ENCODE data around the gene IQGAP3. TPM values are rescaled to one million over a fixed set of nuclear protein-coding genes. Genes with fewer than 3 reads are reported as not detected.

IQGAP3 gene
- total RNA-seq, 1 experiment from 2014 or later: 25.6 TPM

- intact Hi-C loops (cut with micrococcal nuclease; ENCODE audit: unreplicated experiment) (no loop called here), in situ Hi-C loops (cut with HindIII; ENCODE audit: low pct_unique_long_range_greater_than_20kb, low sequenced_read_pairs) (no loop called here)
- TF ChIP-seq SIN3A (IDR thresholded peaks at IDR 0.05; ENCODE audit: borderline replicate concordance, insufficient read depth, low read depth, low read length) (no peak), TCF7L2 (IDR thresholded peaks at IDR 0.05; ENCODE audit: low read depth, low read length) (no peak)
- Histone ChIP-seq H3K27ac (ENCODE audit: low read length) (no peak overlapping the region), H3K36me3 (ENCODE audit: control insufficient read depth, insufficient read depth, low read length) (peaks cover 8% of the 10 kb centered on the region; the same call in 1 of the 2 replicates), H3K27me3 (ENCODE audit: control insufficient read depth, insufficient read depth, low read length) (no peaks in the 10 kb centered on the region), H3K4me3 (ENCODE audit: low read depth in 2 of 2, low read length in 2 of 2) (no peak overlapping the region), H3K4me1 (ENCODE audit: control insufficient read depth, insufficient read depth, low read length) (no peaks in the 10 kb centered on the region), H3K9me3 (ENCODE audit: control insufficient read depth, insufficient read depth, low read depth, low read length) (no peaks in the 10 kb centered on the region)
- POLR2A ChIA-PET: no interaction called here
- DNase-seq (ENCODE audit: low read depth, low spot score) (no peak), ATAC-seq (no peak)
- BruUV-seq (replicated peaks): no TSS peak
- CTCF ChIA-PET: no interaction called here
Observed at GRCh38 chr1:156565519-156565918, 6.8 kb downstream of the IQGAP3 start.

GRCh38 chr1:156560585-156561163, 11.7 kb downstream of the IQGAP3 start:
- ChIA-PET CTCF (no interaction called here), POLR2A (no interaction called here)
- no TSS peak for BruUV-seq (replicated peaks)
- Histone ChIP-seq H3K36me3 (ENCODE audit: control insufficient read depth, insufficient read depth, low read length) (no peaks in the 10 kb centered on the region), H3K9me3 (ENCODE audit: control insufficient read depth, insufficient read depth, low read depth, low read length) (no peaks in the 10 kb centered on the region), H3K27ac (ENCODE audit: low read length) (no peak overlapping the region), H3K4me1 (ENCODE audit: control insufficient read depth, insufficient read depth, low read length) (no peaks in the 10 kb centered on the region), H3K27me3 (ENCODE audit: control insufficient read depth, insufficient read depth, low read length) (no peaks in the 10 kb centered on the region), H3K4me3 (ENCODE audit: low read depth in 2 of 2, low read length in 2 of 2) (no peak overlapping the region)
- TF ChIP-seq REST (IDR thresholded peaks at IDR 0.05; ENCODE audit: insufficient read depth in 1 of 2, low read depth in 2 of 2, low read length in 1 of 2) (no peak), TCF7L2 (IDR thresholded peaks at IDR 0.05; ENCODE audit: low read depth, low read length) (no peak), POLR2AphosphoS5 (IDR thresholded peaks at IDR 0.05; ENCODE audit: low read depth, low read length) (no peak), SIN3A (IDR thresholded peaks at IDR 0.05; ENCODE audit: borderline replicate concordance, insufficient read depth, low read depth, low read length) (no peak), CTCF (IDR thresholded peaks at IDR 0.05) (no peak)
- in situ Hi-C loops (cut with HindIII; ENCODE audit: low pct_unique_long_range_greater_than_20kb, low sequenced_read_pairs): no loop called here
- ATAC-seq (no peak), DNase-seq (ENCODE audit: low read depth, low spot score) (no peak)
- intact Hi-C loops (cut with micrococcal nuclease; ENCODE audit: unreplicated experiment): no loop called here

GRCh38 chr1:156559797-156560385, 12.5 kb downstream of the IQGAP3 start:
- no peaks in the 10 kb centered on the region for H3K9me3 ChIP-seq (ENCODE audit: control insufficient read depth, insufficient read depth, low read depth, low read length)
- no TSS peak for BruUV-seq (replicated peaks)
- in situ Hi-C loops (cut with HindIII; ENCODE audit: low pct_unique_long_range_greater_than_20kb, low sequenced_read_pairs): no loop called here

More at GRCh38 chr1:156559797-156560385, 12.5 kb downstream of the IQGAP3 start:
- ChIA-PET CTCF (no interaction called here), POLR2A (no interaction called here)
- H3K4me1 ChIP-seq (ENCODE audit: control insufficient read depth, insufficient read depth, low read length): no peaks in the 10 kb centered on the region
- TF ChIP-seq REST (IDR thresholded peaks at IDR 0.05; ENCODE audit: insufficient read depth in 1 of 2, low read depth in 2 of 2, low read length in 1 of 2) (no peak), SIN3A (IDR thresholded peaks at IDR 0.05; ENCODE audit: borderline replicate concordance, insufficient read depth, low read depth, low read length) (no peak), TCF7L2 (IDR thresholded peaks at IDR 0.05; ENCODE audit: low read depth, low read length) (no peak), CTCF (IDR thresholded peaks at IDR 0.05) (no peak), POLR2AphosphoS5 (IDR thresholded peaks at IDR 0.05; ENCODE audit: low read depth, low read length) (no peak)
- H3K27me3 ChIP-seq (ENCODE audit: control insufficient read depth, insufficient read depth, low read length): no peaks in the 10 kb centered on the region
- DNase-seq (ENCODE audit: low read depth, low spot score) (no peak), ATAC-seq (no peak)
- H3K4me3 ChIP-seq (ENCODE audit: low read depth in 2 of 2, low read length in 2 of 2): no peak overlapping the region
- H3K36me3 ChIP-seq (ENCODE audit: control insufficient read depth, insufficient read depth, low read length): no peaks in the 10 kb centered on the region
- H3K27ac ChIP-seq (ENCODE audit: low read length): no peak overlapping the region
- intact Hi-C loops (cut with micrococcal nuclease; ENCODE audit: unreplicated experiment): no loop called here
